ENCODE results near the gene CELA1.

GRCh38 chr12:51370667-51371066 is 24.2 kb upstream of the CELA1 start:
- TF ChIP-seq CTCF (IDR thresholded peaks at IDR 0.05) (no peak), POLR2A (IDR thresholded peaks at IDR 0.05) (no peak)
